NCI-H460 (cell line): ENCODE results near the gene ZNF148. TPM values are rescaled to one million over a fixed set of nuclear protein-coding genes. Genes with fewer than 3 reads are reported as not detected.
A peak's percentile ranks its signal among the peaks of the same experiment; 100 is the strongest.

Experiments
- DNase-seq: peaks from one replicate; pipeline ENCODE4 v3.0.0-alpha.2; 2016; ENCODE audit warnings: low read depth; ENCODE audit errors: extremely low read depth
- total RNA-seq: library from RNA; depleted of rRNA; stranded (reverse); fragments of >200 nt; shearing (Covaris generic); gene quantifications from 2 replicates; pipeline ENCODE4 v1.2.3, GENCODE V29; 2014

ZNF148 gene
- total RNA-seq, 1 experiment from 2014 or later, result 20.3 TPM

- DNase-seq, result peak; percentile 43
These were observed 143.2 kb downstream of the ZNF148 start for GRCh38 chr3:125231895-125232294.

- DNase-seq, result no peak
These were observed 145.4 kb downstream of the ZNF148 start for GRCh38 chr3:125229707-125230106.

GRCh38 chr3:125229168-125229567, 146.0 kb downstream of the ZNF148 start:
- DNase-seq, result no peak

GRCh38 chr3:125221831-125222230, 153.3 kb downstream of the ZNF148 start:
- DNase-seq, result no peak

- no peak for DNase-seq
These were observed 154.2 kb downstream of the ZNF148 start for GRCh38 chr3:125220727-125221429.

- no peak for DNase-seq
These were observed 154.9 kb downstream of the ZNF148 start for GRCh38 chr3:125220183-125220582.

- no peak for DNase-seq
These were observed 155.8 kb downstream of the ZNF148 start for GRCh38 chr3:125219261-125219701.

GRCh38 chr3:125214738-125215137, 160.4 kb downstream of the ZNF148 start:
- DNase-seq, result no peak

GRCh38 chr3:125213946-125214542, 161.1 kb downstream of the ZNF148 start:
- DNase-seq, result no peak

- no peak for DNase-seq
These were observed 161.8 kb downstream of the ZNF148 start for GRCh38 chr3:125213364-125213755.

- DNase-seq, result no peak
These were observed 162.4 kb downstream of the ZNF148 start, which contains the start of gene SLC12A8 for GRCh38 chr3:125212509-125213363. TSS of gene SLC12A8 (minus strand) at chr3:125212748. CDS start at chr3:125211349, 1,399 bp downstream.

GRCh38 chr3:125212091-125212508, 163.0 kb downstream of the ZNF148 start:
- no peak for DNase-seq

GRCh38 chr3:125211523-125212090, 163.5 kb downstream of the ZNF148 start:
- DNase-seq, result no peak

- DNase-seq, result no peak
These were observed 167.1 kb downstream of the ZNF148 start for GRCh38 chr3:125207949-125208568.

- DNase-seq, result no peak
These were observed 167.6 kb downstream of the ZNF148 start for GRCh38 chr3:125207507-125207906.

GRCh38 chr3:125206934-125207333, 168.2 kb downstream of the ZNF148 start:
- DNase-seq, result no peak

- no peak for DNase-seq
These were observed 171.4 kb downstream of the ZNF148 start for GRCh38 chr3:125203731-125204130.

- DNase-seq, result no peak
These were observed 172.9 kb downstream of the ZNF148 start for GRCh38 chr3:125202197-125202596.

- DNase-seq, result no peak
These were observed 174.4 kb downstream of the ZNF148 start for GRCh38 chr3:125200731-125201139.

GRCh38 chr3:125194849-125195601, 180.1 kb downstream of the ZNF148 start:
- DNase-seq, result no peak
